GM23248 (cell line): ENCODE data around the gene GUSB. TPM values are rescaled to one million over a fixed set of nuclear protein-coding genes. Genes with fewer than 3 reads are reported as not detected.

Experiments
- DNase-seq: peaks from one replicate; pipeline ENCODE4 v3.0.0-alpha.2; 2015
- H2AFZ ChIP-seq: fragments of 200-600 bp; sonication (generic); 2 replicates; pipeline ENCODE4 v1.6.1; 2016; ENCODE audit warnings: antibody characterized with exemption
- H3F3A ChIP-seq: fragments of 200-600 bp; sonication (generic); 2 replicates; pipeline ENCODE4 v1.6.1; 2016; ENCODE audit warnings: mild to moderate bottlenecking, antibody characterized with exemption, mixed run types; ENCODE audit not compliant: insufficient read depth
- H3K27ac ChIP-seq: fragments of 200-600 bp; sonication (generic); 2 replicates; pipeline ENCODE4 v1.5.1; 2016; ENCODE audit warnings: mild to moderate bottlenecking
- H3K27me3 ChIP-seq: fragments of 200-600 bp; sonication (generic); replicated peaks from 2 replicates; pipeline ENCODE4 v1.6.1; 2016; ENCODE audit warnings: mild to moderate bottlenecking; ENCODE audit not compliant: insufficient read depth
- H3K36me3 ChIP-seq: fragments of 200-600 bp; sonication (generic); 2 replicates; pipeline ENCODE4 v1.6.1; 2016; ENCODE audit warnings: low read depth, mild to moderate bottlenecking
- H3K4me1 ChIP-seq: fragments of 200-600 bp; sonication (generic); 2 replicates; pipeline ENCODE4 v1.6.1; 2016; ENCODE audit warnings: mild to moderate bottlenecking; ENCODE audit not compliant: insufficient read depth
- H3K4me2 ChIP-seq: fragments of 200-600 bp; sonication (generic); one replicate; pipeline ENCODE4 v1.6.1; 2016; ENCODE audit warnings: mild to moderate bottlenecking; ENCODE audit not compliant: unreplicated experiment
- H3K4me3 ChIP-seq: fragments of 200-600 bp; sonication (generic); 2 replicates; pipeline ENCODE4 v1.5.1; 2016; ENCODE audit warnings: mild to moderate bottlenecking
- H3K79me2 ChIP-seq: fragments of 200-600 bp; sonication (generic); 2 replicates; pipeline ENCODE4 v1.6.1; 2016; ENCODE audit warnings: mild to moderate bottlenecking; ENCODE audit not compliant: insufficient read depth
- H3K9ac ChIP-seq: fragments of 200-600 bp; sonication (generic); 2 replicates; pipeline ENCODE4 v1.6.1; 2016; ENCODE audit warnings: mild to moderate bottlenecking
- H3K9me2 ChIP-seq: fragments of 200-600 bp; sonication (generic); 2 replicates; pipeline ENCODE4 v1.6.1; 2016; ENCODE audit warnings: mixed run types, mild to moderate bottlenecking, moderate library complexity; ENCODE audit not compliant: insufficient read depth
- H3K9me3 ChIP-seq: fragments of 200-600 bp; sonication (generic); one replicate; pipeline ENCODE4 v1.6.1; 2017; ENCODE audit warnings: low read depth
- H4K20me1 ChIP-seq: fragments of 200-600 bp; sonication (generic); 2 replicates; pipeline ENCODE4 v1.6.0; 2016; ENCODE audit not compliant: insufficient read depth
- EZH2 ChIP-seq: fragments of 200-600 bp; sonication (generic); IDR thresholded peaks from 2 replicates; pipeline ENCODE4 v1.6.1; 2018; ENCODE audit warnings: antibody characterized with exemption, mild to moderate bottlenecking; ENCODE audit not compliant: insufficient read depth, poor library complexity, severe bottlenecking
- EZH2phosphoT487 ChIP-seq: fragments of 200-600 bp; sonication (generic); IDR thresholded peaks from 2 replicates; pipeline ENCODE4 v1.6.1; 2018; ENCODE audit warnings: antibody characterized with exemption, moderate library complexity, mild to moderate bottlenecking, low read depth; ENCODE audit not compliant: insufficient read depth
- WGBS, 2 experiments: methylation state at CpG; one replicate each; pipeline ENCODE4 v1.1.6; 2015 to 2017; ENCODE audit warnings: low lambda C conversion rate in 2 of 2, low coverage in 1 of 2; ENCODE audit errors: missing lambda C conversion rate in 2 of 2; 5-methylcytosine and 5-hydroxymethylcytosine counted together
- in situ Hi-C: fragments of 300-500 bp; cut with MboI; formaldehyde crosslinking; loops from 2 replicates; pipeline ENCODE4 v1.15.0; 2020
- polyA plus RNA-seq: library from polyadenylated mRNA; unstranded; fragments of >200 nt; fragmentation: Nextera tagmentation; extraction: Ambion mirVana; gene quantifications from 2 replicates; pipeline ENCODE4 v1.2.1, GENCODE V29; 2016
- total RNA-seq: library from RNA; depleted of rRNA; stranded (reverse); fragments of >200 nt; shearing (Covaris generic); gene quantifications from 2 replicates; pipeline ENCODE4 v1.2.3, GENCODE V29; 2014

Gene GUSB
- total and polyA plus RNA-seq, 2 experiments from 2014 or later = 11.6 to 39.7 TPM

- Histone ChIP-seq H3K9me2 (no peaks in the 10 kb centered on the region), H3K9me3 (no peaks in the 10 kb centered on the region), H3K79me2 (peaks cover 12% of the 10 kb centered on the region), H3K4me2 (no peak overlapping the region), H3K27ac (no peak overlapping the region), H3K4me3 (no peak overlapping the region), H4K20me1 (no peaks in the 10 kb centered on the region), H3K9ac (no peak overlapping the region), H3K36me3 (no peaks in the 10 kb centered on the region; the same call in 1 of the 2 replicates), H3K27me3 (no peaks in the 10 kb centered on the region), H3F3A (no peaks in the 10 kb centered on the region), H2AFZ (no peak overlapping the region), H3K4me1 (no peaks in the 10 kb centered on the region)
- no peak for TF ChIP-seq EZH2phosphoT487
- no peak for TF ChIP-seq EZH2
- WGBS, 2 experiments = 90 to 94% methylated on average over 16 of the region's 16 CpGs
- in situ Hi-C loops = no loop called here
- no peak for DNase-seq
These were observed 5.3 kb downstream of the GUSB start for GRCh38 chr7:65976659-65977196.

- no peaks in the 10 kb centered on the region; the same call in 1 of the 2 replicates for H3K36me3 ChIP-seq
- H4K20me1 ChIP-seq = no peaks in the 10 kb centered on the region
- H3K9me2 ChIP-seq = no peaks in the 10 kb centered on the region
- 97% methylated on average over 10 to 11 of the region's 11 CpGs for WGBS, 2 experiments
- TF ChIP-seq EZH2 (no peak), EZH2phosphoT487 (no peak)
- H3K27ac ChIP-seq = no peak overlapping the region
- H3K9me3 ChIP-seq = no peaks in the 10 kb centered on the region
- H3K27me3 ChIP-seq = no peaks in the 10 kb centered on the region
- no peak overlapping the region for H2AFZ ChIP-seq
- no peak overlapping the region for H3K4me2 ChIP-seq
- in situ Hi-C loops = no loop called here
- peaks cover 4% of the 10 kb centered on the region for H3K79me2 ChIP-seq
- no peak overlapping the region for H3K9ac ChIP-seq
- H3K4me1 ChIP-seq = no peaks in the 10 kb centered on the region
- no peak overlapping the region for H3K4me3 ChIP-seq
- no peaks in the 10 kb centered on the region for H3F3A ChIP-seq
- no peak for DNase-seq
These were observed 6.1 kb downstream of the GUSB start for GRCh38 chr7:65975814-65976445.

GRCh38 chr7:65974876-65975275 lies 7.1 kb downstream of the GUSB start:
- no peak overlapping the region for H2AFZ ChIP-seq
- 82% methylated on average over 9 of the region's 9 CpGs for WGBS, 2 experiments
- no peak for DNase-seq
- no peaks in the 10 kb centered on the region; the same call in 1 of the 2 replicates for H3K36me3 ChIP-seq
- TF ChIP-seq EZH2phosphoT487 (no peak), EZH2 (no peak)
- no peak overlapping the region for H3K9ac ChIP-seq
- no peak overlapping the region for H3K4me2 ChIP-seq
- H3K9me3 ChIP-seq = no peaks in the 10 kb centered on the region
- H4K20me1 ChIP-seq = no peaks in the 10 kb centered on the region
- H3K27ac ChIP-seq = no peak overlapping the region
- no peaks in the 10 kb centered on the region for H3K27me3 ChIP-seq
- in situ Hi-C loops = no loop called here
- H3K4me1 ChIP-seq = no peaks in the 10 kb centered on the region
- H3F3A ChIP-seq = no peaks in the 10 kb centered on the region
- no peaks in the 10 kb centered on the region for H3K9me2 ChIP-seq
- H3K4me3 ChIP-seq = no peak overlapping the region
- no peaks in the 10 kb centered on the region for H3K79me2 ChIP-seq

- DNase-seq = no peak
- no peaks in the 10 kb centered on the region for H3K9me2 ChIP-seq
These were observed 7.7 kb downstream of the GUSB start for GRCh38 chr7:65974191-65974801.

More at GRCh38 chr7:65974191-65974801, 7.7 kb downstream of the GUSB start:
- Histone ChIP-seq H3K4me3 (no peak overlapping the region), H3K27me3 (no peaks in the 10 kb centered on the region), H3K4me1 (no peaks in the 10 kb centered on the region), H3K9me3 (no peaks in the 10 kb centered on the region), H2AFZ (no peak overlapping the region), H3F3A (no peaks in the 10 kb centered on the region), H3K4me2 (no peak overlapping the region), H3K27ac (no peak overlapping the region), H3K79me2 (no peaks in the 10 kb centered on the region), H3K9ac (no peak overlapping the region), H3K36me3 (no peaks in the 10 kb centered on the region; the same call in 1 of the 2 replicates), H4K20me1 (no peaks in the 10 kb centered on the region)
- no peak for TF ChIP-seq EZH2phosphoT487
- TF ChIP-seq EZH2 = no peak
- WGBS, 2 experiments = 92 to 93% methylated on average over 29 of the region's 29 CpGs
- in situ Hi-C loops = no loop called here
